Heart right ventricle (tissue), 16 donors: ENCODE data around the gene MNT. TPM values are rescaled to one million over a fixed set of nuclear protein-coding genes. Genes with fewer than 3 reads are reported as not detected.

Source experiments
- ATAC-seq, 8 donors: fragments of 200-7000 bp; cut with Tn5 transposase; one replicate each; pipeline ENCODE4 v1.9.1; 2020; ENCODE audit warnings: mild to moderate bottlenecking in 8 of 8, moderate library complexity in 8 of 8, moderate number of reproducible peaks in 1 of 8
- DNase-seq, 2 donors: peaks; one replicate each; pipeline ENCODE4 v3.0.0-alpha.2; 2020
- H3K27ac ChIP-seq, 10 donors: fragments of 200-600 bp; sonication (generic) in 2 of 10; one replicate each; pipeline versions ENCODE4 v1.5.0 to v1.8.0; 2020 to 2022; ENCODE audit warnings: mild to moderate bottlenecking in 3 of 10
- H3K27me3 ChIP-seq, 7 donors: fragments of 200-600 bp; one replicate each; pipeline ENCODE4 v1.8.0; 2021 to 2022; ENCODE audit warnings: mild to moderate bottlenecking in 2 of 7
- H3K36me3 ChIP-seq, 9 donors: fragments of 200-600 bp; sonication (generic) in 1 of 9; one replicate each; pipeline versions ENCODE4 v1.5.0 to v1.8.0; 2020 to 2022; ENCODE audit warnings: mild to moderate bottlenecking in 2 of 9
- H3K4me1 ChIP-seq, 9 donors: fragments of 200-600 bp; sonication (generic) in 1 of 9; one replicate each; pipeline versions ENCODE4 v1.5.0 to v1.8.0; 2020 to 2022; ENCODE audit warnings: mild to moderate bottlenecking in 4 of 9
- H3K4me3 ChIP-seq, 10 donors: fragments of 200-600 bp; sonication (generic) in 2 of 10; one replicate each; pipeline versions ENCODE4 v1.5.0 to v1.8.0; 2020 to 2022; ENCODE audit warnings: mild to moderate bottlenecking in 7 of 10, moderate library complexity in 2 of 10
- H3K9me3 ChIP-seq, 11 donors: fragments of 200-600 bp in 10 of 11; sonication (generic) in 2 of 11; one replicate each; pipeline versions ENCODE4 v1.5.0 to v1.8.0; 2013 to 2022; ENCODE audit warnings: mild to moderate bottlenecking in 2 of 11, control low read depth in 1 of 11, moderate library complexity in 1 of 11
- WGBS, 2 donors: extraction: QIAGEN DNeasy Blood & Tissue Kit; methylation state at CpG; one replicate each; pipeline ENCODE4 v1.1.7; 2013; ENCODE audit warnings: inconsistent platforms in 1 of 2; 5-methylcytosine and 5-hydroxymethylcytosine counted together
- intact Hi-C, 10 donors: fragments of 100-400 bp; cut with DNase I; formaldehyde crosslinking; loops; one replicate each; pipeline versions ENCODE4 v1.11.1 to v1.14.2; 2022
- polyA plus RNA-seq, 2 donors: library from polyadenylated mRNA; stranded (reverse); fragments of 200-250 nt; gene quantifications; one replicate each; pipeline ENCODE4 v1.2.3, GENCODE V29; 2013
- total RNA-seq, 10 donors: library from RNA; stranded (reverse); fragmentation: NEBNext Ultra II Directional in 3 of 10; extraction: Animal tissue kit (Norgen Biotek cat#: 25700) in 3 of 10; gene quantifications; one replicate each; pipeline versions ENCODE4 v1.2.1 to v1.2.4, GENCODE V29; 2021 to 2023
- TF ChIP-seq, protein P1 (sequence below), 9 donors: fragments of 200-600 bp; sonication (generic) in 2 of 9; IDR thresholded peaks; one replicate each; pipeline versions ENCODE4 v1.5.0 to v1.8.0; 2021 to 2022; ENCODE audit warnings: antibody characterized with exemption in 9 of 9, mild to moderate bottlenecking in 5 of 9, moderate library complexity in 1 of 9
- donor health status: Arrhythmogenic right ventricular cardiomyopathy.
- donor health status: ischemic (EF 13 %, LVEDD 7.1; RV severe dilation, severe dysfunction).
- donor health status: healthy with polysubstance abuse.
- donor health status: DM: no; HTN: yes; CAD: no.
- donor health status: DM: no; HTN: no; CAD: no.
- donor health status: ischemic (EF 25% LVEDD 6.9; RV normal size, moderate dysfunction).
- donor health status: ischemic (EF 25% LVEDD 5.7; RV mildly dilated, moderate dysfunction).
- donor health status: healthy.
- donor health status: DM: yes; HTN: yes; CAD: no.
- donor health status: Ischemic cardiomyopathy.
- donor health status: ischemic (EF 35%, LVEDD 5.7; RV mildly dilated, moderate dysfunction).
- donor health status: nonischemic (EF 11% LVEDD 7.7; RV severe dilation, severe dysfunction).
- donor health status: DM: yes; HTN: yes; CAD: no.
- donor health status: PGD.
- donor health status: ischemic (EF 29% LVEDD 5.4; RV normal size, mild dysfunction).
- donor health status: nonischemic (EF 23%, LVEDD 6.1; RV moderate dilation, normal function).

The MNT gene
- total and polyA plus RNA-seq, 12 donors = 5.0 to 14.1 (median 11.0) TPM

DNA sequence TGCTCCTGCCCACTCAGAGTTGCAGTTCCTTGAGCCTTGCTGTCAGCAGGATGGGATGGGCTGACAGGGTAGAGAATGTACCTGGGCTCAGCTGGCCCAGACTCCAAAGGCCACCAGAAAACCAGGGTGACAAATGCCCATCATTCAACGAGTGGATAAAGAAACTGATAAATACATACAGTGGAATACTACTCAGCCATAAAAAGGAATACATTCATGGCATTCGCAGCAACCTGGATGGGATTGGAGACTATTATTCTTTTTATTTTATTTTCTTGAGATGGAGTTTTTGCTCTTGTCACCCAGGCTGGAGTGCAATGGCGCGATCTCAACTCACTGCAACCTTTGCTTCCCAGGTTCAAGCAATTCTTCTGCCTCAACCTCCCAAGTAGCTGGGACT is 43.6 kb downstream of the MNT start:
- 97 to 98% methylated on average over 4 of the region's 4 CpGs for WGBS, 2 donors
- DNase-seq (no peak), ATAC-seq (no peak)
- Histone ChIP-seq H3K4me1 (peaks cover 0 to 13% (median 0%) of the 10 kb centered on the region in 9 donors), H3K9me3 (no peaks in the 10 kb centered on the region), H3K36me3 (peaks cover 0 to 19% (median 0%) of the 10 kb centered on the region in 9 donors), H3K4me3 (no peak overlapping the region), H3K27me3 (no peaks in the 10 kb centered on the region), H3K27ac (no peak overlapping the region)
- TF ChIP-seq, protein P1, sequence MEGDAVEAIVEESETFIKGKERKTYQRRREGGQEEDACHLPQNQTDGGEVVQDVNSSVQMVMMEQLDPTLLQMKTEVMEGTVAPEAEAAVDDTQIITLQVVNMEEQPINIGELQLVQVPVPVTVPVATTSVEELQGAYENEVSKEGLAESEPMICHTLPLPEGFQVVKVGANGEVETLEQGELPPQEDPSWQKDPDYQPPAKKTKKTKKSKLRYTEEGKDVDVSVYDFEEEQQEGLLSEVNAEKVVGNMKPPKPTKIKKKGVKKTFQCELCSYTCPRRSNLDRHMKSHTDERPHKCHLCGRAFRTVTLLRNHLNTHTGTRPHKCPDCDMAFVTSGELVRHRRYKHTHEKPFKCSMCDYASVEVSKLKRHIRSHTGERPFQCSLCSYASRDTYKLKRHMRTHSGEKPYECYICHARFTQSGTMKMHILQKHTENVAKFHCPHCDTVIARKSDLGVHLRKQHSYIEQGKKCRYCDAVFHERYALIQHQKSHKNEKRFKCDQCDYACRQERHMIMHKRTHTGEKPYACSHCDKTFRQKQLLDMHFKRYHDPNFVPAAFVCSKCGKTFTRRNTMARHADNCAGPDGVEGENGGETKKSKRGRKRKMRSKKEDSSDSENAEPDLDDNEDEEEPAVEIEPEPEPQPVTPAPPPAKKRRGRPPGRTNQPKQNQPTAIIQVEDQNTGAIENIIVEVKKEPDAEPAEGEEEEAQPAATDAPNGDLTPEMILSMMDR (IDR thresholded peaks at IDR 0.05) = no peak
- intact Hi-C loops = no loop called here

DNA sequence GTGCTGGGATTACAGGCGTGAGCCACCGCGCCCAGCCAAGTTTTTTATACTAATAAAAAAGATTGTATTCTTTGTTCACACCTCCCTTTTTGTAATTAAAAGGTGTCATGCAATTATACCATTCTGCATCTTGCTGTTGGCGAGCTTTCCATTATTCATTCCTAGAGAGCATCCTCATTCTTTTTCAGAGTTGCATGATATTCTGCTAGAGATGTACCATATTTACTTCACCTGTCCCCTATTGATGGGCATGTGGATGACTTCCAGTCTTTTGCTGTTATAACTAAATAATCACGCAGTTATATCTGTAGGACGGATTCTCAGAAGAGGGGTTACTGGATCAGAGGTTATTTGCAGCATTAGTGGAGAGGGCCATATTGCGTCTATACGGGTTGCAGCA is 46.5 kb downstream of the MNT start:
- Histone ChIP-seq H3K36me3 (peaks cover 0 to 7% (median 0%) of the 10 kb centered on the region in 9 donors), H3K4me1 (peaks cover 0 to 6% (median 0%) of the 10 kb centered on the region in 9 donors), H3K9me3 (no peaks in the 10 kb centered on the region), H3K27ac (no peak overlapping the region), H3K27me3 (no peaks in the 10 kb centered on the region), H3K4me3 (no peak overlapping the region)
- DNase-seq = no peak
- intact Hi-C loops = no loop called here
- ATAC-seq = no peak
- TF ChIP-seq, protein P1 (IDR thresholded peaks at IDR 0.05) = no peak
- WGBS, 2 donors = 86 to 94% methylated on average over 8 of the region's 8 CpGs

DNA sequence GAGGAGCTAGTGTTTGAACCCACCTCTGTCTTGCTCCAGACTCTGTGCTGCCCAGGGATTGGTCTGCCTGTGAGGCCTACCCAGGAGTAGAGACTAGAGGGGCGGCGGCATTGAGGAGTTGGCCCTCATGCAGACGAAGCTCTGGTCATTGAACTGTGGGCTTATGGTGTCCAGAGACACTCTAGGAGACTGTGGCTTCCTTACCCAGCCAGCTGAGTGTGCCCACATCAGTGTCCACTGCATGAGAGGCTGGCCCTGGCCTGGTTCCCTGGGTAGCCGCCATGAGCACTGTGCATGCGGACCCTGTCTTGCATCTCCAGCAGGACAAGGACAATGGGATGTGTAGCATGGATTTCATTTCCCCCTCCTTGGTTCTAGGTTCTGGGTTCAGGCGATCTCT is 49.6 kb downstream of the MNT start:
- H3K36me3 ChIP-seq = peaks cover 0 to 2% (median 0%) of the 10 kb centered on the region in 9 donors
- H3K27ac ChIP-seq = no peak overlapping the region
- DNase-seq (no peak), ATAC-seq (no peak)
- TF ChIP-seq, protein P1 (IDR thresholded peaks at IDR 0.05) = no peak
- peaks cover 0 to 18% (median 7%) of the 10 kb centered on the region in 9 donors for H3K4me1 ChIP-seq
- H3K9me3 ChIP-seq = no peaks in the 10 kb centered on the region
- H3K4me3 ChIP-seq = no peak overlapping the region
- H3K27me3 ChIP-seq = no peaks in the 10 kb centered on the region
- WGBS, 2 donors = 90 to 95% methylated on average over 6 of the region's 6 CpGs
- intact Hi-C loops = no loop called here

DNA sequence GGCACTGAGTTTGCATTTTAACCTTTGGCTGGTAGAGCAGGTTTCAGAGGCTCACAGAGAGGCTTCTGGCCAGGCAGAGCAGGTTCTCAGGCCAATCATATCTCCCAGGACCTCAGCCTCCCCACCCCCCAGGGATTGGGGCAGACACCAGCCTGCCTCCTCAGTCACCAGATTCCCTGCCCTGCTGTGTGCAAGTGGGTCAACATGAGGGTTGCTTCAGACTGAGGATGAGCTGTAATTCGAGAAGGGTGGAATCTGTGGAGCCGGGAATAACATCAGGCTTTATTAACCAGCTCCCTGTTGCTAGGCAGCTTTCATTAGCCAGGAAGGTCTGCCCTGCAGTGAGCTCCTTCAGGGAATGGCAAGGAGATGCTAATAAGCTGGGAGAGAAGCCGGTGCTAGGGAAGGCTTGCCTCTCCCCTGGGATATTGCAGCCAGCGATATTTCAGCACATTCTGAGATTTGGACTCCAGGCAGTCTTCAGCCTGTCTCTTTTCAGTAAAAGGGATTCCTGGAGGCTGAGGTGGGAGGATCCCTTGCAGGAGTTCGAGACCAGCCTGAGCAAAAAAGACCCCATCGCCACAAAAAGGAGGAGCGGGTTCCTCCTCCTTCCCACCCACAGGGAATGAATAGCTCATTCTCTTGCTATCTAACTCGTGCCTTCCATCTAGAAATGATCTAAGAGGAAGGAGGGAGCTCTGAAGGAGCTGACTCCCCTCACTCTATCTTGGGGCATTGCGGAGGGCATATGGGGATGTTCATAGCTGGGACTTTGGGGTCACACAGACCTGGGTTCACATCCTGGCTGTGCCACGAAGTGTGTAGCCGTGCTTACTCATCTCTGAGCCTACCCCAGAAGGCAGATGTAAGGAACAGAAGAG is 52.8 kb downstream of the MNT start:
- Histone ChIP-seq H3K4me1 (peaks cover 0 to 15% (median 7%) of the 10 kb centered on the region in 9 donors), H3K36me3 (peaks cover 0 to 21% (median 0%) of the 10 kb centered on the region in 9 donors), H3K27ac (peak overlapping the region in 1 of 10 donors; percentile 28), H3K9me3 (no peaks in the 10 kb centered on the region), H3K27me3 (no peaks in the 10 kb centered on the region), H3K4me3 (no peak overlapping the region)
- ATAC-seq (peak; percentile 22 to 80 (median 56)), DNase-seq (no peak)
- intact Hi-C loops = no loop called here
- TF ChIP-seq, protein P1 (IDR thresholded peaks at IDR 0.05) = no peak
- 57 to 69% methylated on average over 11 of the region's 11 CpGs for WGBS, 2 donors
